HG03571 (cell line): Measurements from ENCODE around the gene AIP.
A peak's percentile ranks its signal among the peaks of the same experiment; 100 is the strongest.
"Not testable (repeated sequence)": the region's sequence is repeated elsewhere in the genome, so short reads cannot be mapped to it uniquely, and the experiment has no call there.

Experiments
- ATAC-seq: cut with Tn5 transposase; IDR thresholded peaks from one replicate; pipeline ENCODE4 v1.9.1; 2021; ENCODE audit not compliant: unreplicated experiment

The AIP gene

DNA sequence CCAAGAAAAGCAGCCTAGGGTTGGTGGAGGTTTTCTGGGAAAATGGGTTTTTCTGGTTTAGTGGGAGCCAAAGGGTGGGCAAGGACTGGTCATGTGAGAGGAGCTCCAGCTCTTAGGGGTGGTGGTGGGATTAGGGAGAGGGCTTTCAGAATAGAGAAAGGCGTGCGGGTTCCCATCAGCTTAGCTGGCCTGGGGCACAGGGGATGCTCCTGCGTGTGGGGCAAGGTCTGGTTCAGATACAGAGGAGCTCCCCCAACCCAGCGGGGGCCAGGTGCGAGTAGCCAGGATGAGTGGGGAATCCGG, 14.4 kb upstream of the AIP start:
- ATAC-seq, result no peak

DNA sequence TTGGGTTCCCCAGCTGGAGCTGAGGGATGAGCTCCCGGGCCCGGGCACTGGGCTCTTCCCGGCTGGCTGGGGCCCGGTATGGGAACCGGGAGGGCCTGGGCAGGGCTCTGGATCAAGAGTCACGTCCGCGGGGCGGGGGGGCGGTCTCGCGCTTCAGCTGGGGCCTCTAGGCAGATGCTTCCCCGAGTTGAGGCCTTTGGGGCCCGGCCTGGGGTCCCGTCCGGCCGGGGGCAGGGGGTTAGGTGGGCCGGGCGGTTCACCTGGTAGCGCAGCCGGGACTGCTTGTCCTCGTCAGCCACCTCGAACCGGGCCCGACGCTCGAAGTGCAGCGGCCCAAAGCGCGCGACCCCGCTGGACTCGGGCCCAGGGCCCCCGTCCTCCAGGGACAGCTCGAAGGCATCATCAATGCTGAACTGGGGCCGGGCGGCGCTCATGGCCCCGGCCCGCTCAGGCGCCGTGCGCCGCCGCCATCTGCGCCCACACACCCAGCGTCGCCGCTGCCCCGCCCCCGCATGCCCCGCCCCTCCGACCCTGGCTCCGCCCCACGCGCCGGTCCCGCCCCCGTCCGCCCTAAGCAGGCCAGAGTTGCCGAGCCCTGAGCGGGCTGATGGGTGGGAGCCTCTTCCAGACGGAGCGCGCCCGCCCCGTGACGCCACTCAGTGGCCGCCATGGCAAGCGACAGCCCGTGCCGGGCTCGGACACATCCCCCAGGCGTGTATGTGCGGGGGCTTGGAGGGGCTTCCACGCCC, 13.9 kb upstream of the AIP start, which contains the start of gene TMEM134:
Gene TMEM134, minus strand, starts transcription at position 493 of the 749 bp plus-strand sequence. Its CDS starts 59 bp downstream, at position 434.
- ATAC-seq, result peak; percentile 60

- ATAC-seq, result no peak
Observed at GRCh38 chr11:67469508-67469811, 13.4 kb upstream of the AIP start.

GRCh38 chr11:67470337-67471002, 12.4 kb upstream of the AIP start:
- ATAC-seq, result no peak

GRCh38 chr11:67472882-67473281, 9.9 kb upstream of the AIP start:
- ATAC-seq, result no peak

- ATAC-seq, result not testable (repeated sequence)
Observed at GRCh38 chr11:67476692-67477091, 6.1 kb upstream of the AIP start.

DNA sequence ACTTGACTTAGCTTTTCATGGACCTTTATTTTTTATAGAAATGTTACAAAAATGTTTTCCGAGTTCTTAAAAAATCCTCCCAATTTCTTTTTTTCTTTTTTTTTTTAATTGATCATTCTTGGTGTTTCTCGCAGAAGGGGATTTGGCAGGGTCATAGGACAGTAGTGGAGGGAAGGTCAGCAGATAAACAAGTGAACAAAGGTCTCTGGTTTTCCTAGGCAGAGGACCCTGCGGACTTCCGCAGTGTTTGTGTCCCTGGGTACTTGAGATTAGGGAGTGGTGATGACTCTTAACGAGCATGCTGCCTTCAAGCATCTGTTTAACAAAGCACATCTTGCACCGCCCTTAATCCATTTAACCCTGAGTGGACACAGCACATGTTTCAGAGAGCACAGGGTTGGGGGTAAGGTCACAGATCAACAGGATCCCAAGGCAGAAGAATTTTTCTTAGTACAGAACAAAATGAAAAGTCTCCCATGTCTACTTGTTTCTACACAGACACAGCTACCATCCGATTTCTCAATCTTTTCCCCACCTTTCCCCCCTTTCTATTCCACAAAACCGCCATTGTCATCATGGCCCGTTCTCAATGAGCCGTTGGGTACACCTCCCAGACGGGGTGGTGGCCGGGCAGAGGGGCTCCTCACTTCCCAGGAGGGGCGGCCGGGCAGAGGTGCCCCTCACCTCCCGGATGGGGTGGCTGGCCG, 5.3 kb upstream of the AIP start:
- not testable (repeated sequence) for ATAC-seq

GRCh38 chr11:67482275-67482826, 475 bp upstream of the AIP start:
- peak; percentile 1 for ATAC-seq

- ATAC-seq, result no peak
Observed at GRCh38 chr11:67483831-67484665, 1.2 kb downstream of the AIP start.

- ATAC-seq, result no peak
Observed at GRCh38 chr11:67484847-67485311, 2.1 kb downstream of the AIP start.

GRCh38 chr11:67485873-67486361, 3.1 kb downstream of the AIP start:
- not testable (repeated sequence) for ATAC-seq

- ATAC-seq, result no peak
Observed at GRCh38 chr11:67486481-67487195, 3.8 kb downstream of the AIP start.

GRCh38 chr11:67489203-67489884, 6.5 kb downstream of the AIP start:
- no peak for ATAC-seq

- ATAC-seq, result no peak
Observed at GRCh38 chr11:67489885-67490726, 7.3 kb downstream of the AIP start.

- ATAC-seq, result no peak
Observed at GRCh38 chr11:67490727-67491065, 7.9 kb downstream of the AIP start.

- ATAC-seq, result no peak
Observed at GRCh38 chr11:67491276-67492068, 8.6 kb downstream of the AIP start.

- no peak for ATAC-seq
Observed at GRCh38 chr11:67492069-67492727, 9.4 kb downstream of the AIP start.
